Cardiac muscle cell (in vitro differentiated cells and primary cell): Measurements from ENCODE around the gene KRTAP25-1. TPM values are rescaled to one million over a fixed set of nuclear protein-coding genes. Genes with fewer than 3 reads are reported as not detected.

Experiments
- DNase-seq, 2 donors: peaks; one replicate each; pipeline versions ENCODE4 v3.0.0 to v3.0.0-alpha.2; 2010 to 2017; ENCODE audit warnings: low read depth in 1 of 2, low spot score in 1 of 2
- H3K27ac ChIP-seq: fragments of 200-600 bp; sonication (generic); 2 replicates; pipeline ENCODE4 v1.5.1; 2016
- H3K27me3 ChIP-seq: fragments of 200-600 bp; sonication (generic); 2 replicates; pipeline ENCODE4 v1.6.0; 2016; ENCODE audit warnings: control low read depth
- H3K36me3 ChIP-seq: fragments of 200-600 bp; sonication (generic); 2 replicates; pipeline ENCODE4 v1.5.1; 2016; ENCODE audit warnings: control low read depth
- H3K4me1 ChIP-seq: fragments of 200-600 bp; sonication (generic); 2 replicates; pipeline ENCODE4 v1.8.1; 2017; ENCODE audit warnings: low read depth, mild to moderate bottlenecking, mixed run types
- H3K4me3 ChIP-seq: fragments of 200-600 bp; sonication (generic); 2 replicates; pipeline ENCODE4 v1.5.1; 2016; ENCODE audit warnings: mild to moderate bottlenecking
- H3K9me3 ChIP-seq: fragments of 200-600 bp; sonication (generic); 2 replicates; pipeline ENCODE4 v1.5.1; 2017; ENCODE audit warnings: low read depth, mild to moderate bottlenecking, control low read depth
- CTCF ChIP-seq: IDR thresholded peaks from 2 replicates; pipeline ENCODE4 v1.5.1; 2012; ENCODE audit warnings: low read depth, mild to moderate bottlenecking, low read length
- polyA plus RNA-seq: library from polyadenylated mRNA; unstranded; fragments of >200 nt; fragmentation: Nextera tagmentation; extraction: Ambion mirVana; gene quantifications from 2 replicates; pipeline ENCODE4 v1.2.1, GENCODE V29; 2016
- total RNA-seq: library from RNA; depleted of rRNA; stranded (reverse); fragments of >200 nt; gene quantifications from 2 replicates; pipeline ENCODE4 v1.2.3, GENCODE V29; 2016

Gene KRTAP25-1
- total and polyA plus RNA-seq, 2 experiments from 2014 or later: not detected

- no peak overlapping the region for H3K27ac ChIP-seq
- H3K9me3 ChIP-seq: no peaks in the 10 kb centered on the region
- no peak for TF ChIP-seq CTCF
- no peaks in the 10 kb centered on the region for H3K27me3 ChIP-seq
- DNase-seq: no peak
- no peak overlapping the region for H3K4me3 ChIP-seq
- no peaks in the 10 kb centered on the region for H3K4me1 ChIP-seq
- no peaks in the 10 kb centered on the region for H3K36me3 ChIP-seq
These were observed 43.4 kb upstream of the KRTAP25-1 start for GRCh38 chr21:30332681-30333080.

GRCh38 chr21:30329203-30329875 lies 40.0 kb upstream of the KRTAP25-1 start:
- TF ChIP-seq CTCF: no peak
- Histone ChIP-seq H3K27me3 (no peaks in the 10 kb centered on the region), H3K4me3 (no peak overlapping the region), H3K36me3 (no peaks in the 10 kb centered on the region), H3K4me1 (no peaks in the 10 kb centered on the region), H3K27ac (no peak overlapping the region), H3K9me3 (no peaks in the 10 kb centered on the region)
- no peak for DNase-seq

GRCh38 chr21:30326390-30326789 lies 37.1 kb upstream of the KRTAP25-1 start:
- Histone ChIP-seq H3K9me3 (no peaks in the 10 kb centered on the region), H3K27ac (no peak overlapping the region), H3K27me3 (no peaks in the 10 kb centered on the region), H3K4me1 (no peaks in the 10 kb centered on the region), H3K4me3 (no peak overlapping the region), H3K36me3 (no peaks in the 10 kb centered on the region)
- no peak for TF ChIP-seq CTCF
- DNase-seq: no peak

GRCh38 chr21:30320215-30320614 lies 30.9 kb upstream of the KRTAP25-1 start, which contains the start of gene KRTAP26-1:
TSS of gene KRTAP26-1 (minus strand) at chr21:30320315. CDS start at chr21:30320035, 280 bp downstream.
- Histone ChIP-seq H3K4me1 (no peaks in the 10 kb centered on the region), H3K4me3 (no peak within 1 kb of the TSS), H3K36me3 (no peaks in the 10 kb centered on the region), H3K27ac (no peak within 1 kb of the TSS), H3K9me3 (no peaks in the 10 kb centered on the region), H3K27me3 (no peaks in the 10 kb centered on the region)
- no peak for TF ChIP-seq CTCF
- DNase-seq: no peak

- H3K9me3 ChIP-seq: no peaks in the 10 kb centered on the region
- no peak for TF ChIP-seq CTCF
- no peak overlapping the region for H3K4me3 ChIP-seq
- H3K27ac ChIP-seq: no peak overlapping the region
- H3K27me3 ChIP-seq: no peaks in the 10 kb centered on the region
- DNase-seq: no peak
- H3K4me1 ChIP-seq: no peaks in the 10 kb centered on the region
- H3K36me3 ChIP-seq: no peaks in the 10 kb centered on the region
These were observed 26.4 kb upstream of the KRTAP25-1 start for GRCh38 chr21:30315701-30316100.
